Activated CD8-positive, alpha-beta memory T cell treated with anti-CD3 and anti-CD28 coated beads, Interleukin-2, amount 50 U/mL, for 24 hours (primary cell): Measurements from ENCODE around the gene GABRB1.

Source experiments
- DNase-seq: peaks from one replicate; pipeline ENCODE4 v3.0.0-alpha.2; 2020; ENCODE audit errors: extremely low read depth

GABRB1 gene

DNA sequence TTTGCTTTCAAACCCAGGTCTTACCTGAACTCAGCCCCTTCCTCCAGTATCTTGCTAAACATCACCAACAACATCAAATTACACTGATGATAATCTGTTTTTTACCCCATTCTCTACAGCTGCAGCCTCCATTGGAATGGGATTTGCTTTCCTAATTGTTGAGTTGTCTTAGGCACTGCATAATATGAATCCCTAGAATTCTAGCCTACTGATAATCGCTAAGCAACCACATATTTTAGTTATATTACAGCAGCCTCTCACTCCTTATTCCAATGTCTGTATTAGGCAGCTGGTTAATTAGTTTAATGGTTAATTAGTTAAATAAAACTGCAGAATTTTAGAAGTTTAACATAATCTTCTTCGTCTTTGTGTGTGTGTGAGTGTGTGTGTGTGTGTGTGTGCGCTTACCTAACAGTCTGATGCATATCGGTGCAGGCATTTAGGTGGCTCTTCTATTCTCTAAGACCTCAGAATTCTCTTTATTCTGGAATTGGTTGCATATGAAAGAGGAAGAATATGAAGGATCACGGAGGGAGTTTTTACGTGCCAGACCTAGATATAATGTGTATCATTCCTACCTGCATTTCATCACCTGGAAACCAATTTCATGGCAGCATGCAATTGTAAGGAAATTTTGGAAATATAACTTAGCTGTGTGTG is 437.5 kb downstream of the GABRB1 start:
- no peak for DNase-seq

DNA sequence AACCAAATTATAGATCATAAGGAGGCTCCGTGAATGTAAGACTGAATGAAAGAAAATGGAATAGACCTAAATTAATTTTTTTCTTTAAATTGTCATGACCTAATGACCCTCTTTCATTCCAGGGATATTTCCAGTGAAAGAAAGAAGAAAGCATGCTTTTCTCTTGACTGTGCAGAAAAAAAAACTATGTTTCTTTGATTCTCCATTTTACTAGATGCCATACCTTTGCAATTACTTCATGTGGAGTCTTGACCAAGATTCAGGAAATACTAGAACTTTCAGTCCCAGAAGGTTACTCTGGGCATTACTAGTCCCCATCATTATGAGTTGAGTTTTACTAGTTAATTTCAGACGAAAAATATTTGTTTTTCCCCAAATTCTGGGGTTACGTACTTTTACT is 438.6 kb downstream of the GABRB1 start:
- DNase-seq = no peak

DNA sequence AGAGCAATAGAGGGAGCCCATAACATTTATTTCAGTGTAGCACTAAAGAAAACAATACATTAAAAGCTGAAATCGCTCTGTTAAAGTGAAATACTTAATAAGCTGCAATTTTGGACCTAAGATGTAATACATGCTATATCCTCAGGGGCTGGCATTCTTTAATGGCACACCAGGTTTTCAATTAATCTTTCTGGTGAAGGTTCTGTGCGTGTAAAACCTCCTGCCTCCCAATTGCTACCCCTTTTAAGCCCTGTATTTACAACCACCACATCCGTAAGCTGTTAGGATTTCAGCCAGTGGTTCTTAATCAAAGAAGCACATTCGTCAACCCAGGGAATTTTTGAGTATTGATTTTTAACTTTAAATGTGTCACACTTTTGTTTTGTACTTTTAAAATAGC is 439.7 kb downstream of the GABRB1 start:
- DNase-seq = no peak

DNA sequence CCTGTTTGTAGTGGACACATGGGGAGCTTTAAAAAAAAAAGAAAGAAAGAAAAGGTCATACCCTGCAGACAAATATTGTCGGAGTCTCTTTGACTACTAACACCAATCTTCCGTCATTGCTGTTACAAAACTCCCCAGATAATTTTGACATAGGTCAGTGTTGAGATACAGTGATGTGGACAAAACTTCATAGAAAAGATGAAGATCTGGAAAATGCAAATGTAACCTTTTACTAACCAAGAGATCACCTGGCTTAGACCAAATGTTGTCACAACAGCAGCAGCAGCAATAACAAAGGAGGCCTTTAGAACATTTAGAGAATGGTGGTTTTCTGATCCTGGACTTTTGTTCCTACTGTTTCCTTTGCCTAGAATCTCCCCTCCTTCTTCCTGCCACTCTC is 440.2 kb downstream of the GABRB1 start:
- DNase-seq = no peak

DNA sequence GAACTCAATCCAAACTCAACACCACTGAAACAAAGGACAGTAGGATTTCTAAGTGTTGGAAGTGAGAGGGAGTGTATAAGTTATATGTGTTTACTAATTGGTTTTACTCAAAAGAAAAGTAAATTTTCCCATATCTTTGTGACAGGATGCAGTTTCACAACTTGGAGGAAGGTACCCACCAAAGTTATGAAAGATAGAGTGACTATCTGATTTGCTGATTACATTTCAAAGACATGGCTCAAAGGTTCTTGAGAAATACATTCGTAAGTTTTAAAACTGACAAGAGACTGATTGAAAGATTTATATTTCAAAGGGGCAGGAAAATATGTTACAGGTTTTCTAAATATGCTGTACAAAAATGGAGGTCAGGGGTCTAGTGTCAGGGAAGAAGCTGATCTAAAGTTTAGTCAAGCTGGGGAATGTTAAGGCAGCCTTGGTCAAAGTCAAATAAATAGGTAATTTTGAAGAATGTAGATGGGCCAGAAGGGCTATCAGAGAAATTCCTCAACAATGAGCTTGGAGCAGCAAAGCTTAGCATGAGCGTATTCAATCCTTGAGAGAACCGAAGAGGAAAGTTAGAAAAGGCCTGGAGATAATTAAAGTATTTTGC is 441.9 kb downstream of the GABRB1 start:
- DNase-seq = no peak

DNA sequence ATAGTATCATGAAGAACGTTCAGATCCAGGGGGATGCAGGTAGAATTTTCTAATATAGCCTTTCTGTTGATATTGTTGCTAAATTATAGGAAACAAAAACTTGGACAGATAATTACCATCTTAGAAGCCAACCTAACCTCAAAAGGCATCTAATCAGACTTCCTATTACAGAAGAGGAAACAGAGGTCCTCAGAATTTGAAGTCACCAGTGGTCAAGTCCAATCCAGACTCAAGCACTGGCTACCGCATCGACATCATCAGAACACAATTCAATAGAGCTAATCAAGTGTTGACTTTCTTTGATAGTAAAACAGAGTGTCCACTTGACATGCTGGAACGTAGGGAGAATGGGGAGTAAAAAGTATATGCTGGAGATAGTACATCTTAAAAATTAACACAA is 443.4 kb downstream of the GABRB1 start:
- no peak for DNase-seq

DNA sequence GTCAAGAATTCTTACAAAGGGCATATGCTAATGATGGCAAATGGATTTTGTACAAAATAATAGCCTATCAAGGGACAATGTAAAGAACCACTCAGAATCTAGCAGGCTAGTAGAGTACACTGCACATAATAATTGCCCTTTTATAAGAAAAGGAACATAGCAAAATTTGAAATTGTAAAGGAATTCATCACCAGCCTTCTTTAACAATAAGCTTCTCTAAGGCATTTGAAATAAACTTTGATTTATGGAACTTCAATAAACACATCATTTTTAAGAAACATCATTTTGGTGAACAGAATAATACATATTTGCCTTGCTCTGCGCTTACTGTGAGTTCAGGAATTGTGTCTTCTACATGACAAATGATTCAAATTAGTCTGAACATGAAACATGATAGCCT is 444.0 kb downstream of the GABRB1 start:
- DNase-seq = no peak
